HG03025 (cell line): ENCODE measurements around the gene DYRK1A.

ENCODE experiments used
- ATAC-seq: cut with Tn5 transposase; IDR thresholded peaks from one replicate; pipeline ENCODE4 v1.9.1; 2021; ENCODE audit warnings: mild to moderate bottlenecking, moderate library complexity; ENCODE audit not compliant: unreplicated experiment, low FRiP score

Gene DYRK1A

DNA sequence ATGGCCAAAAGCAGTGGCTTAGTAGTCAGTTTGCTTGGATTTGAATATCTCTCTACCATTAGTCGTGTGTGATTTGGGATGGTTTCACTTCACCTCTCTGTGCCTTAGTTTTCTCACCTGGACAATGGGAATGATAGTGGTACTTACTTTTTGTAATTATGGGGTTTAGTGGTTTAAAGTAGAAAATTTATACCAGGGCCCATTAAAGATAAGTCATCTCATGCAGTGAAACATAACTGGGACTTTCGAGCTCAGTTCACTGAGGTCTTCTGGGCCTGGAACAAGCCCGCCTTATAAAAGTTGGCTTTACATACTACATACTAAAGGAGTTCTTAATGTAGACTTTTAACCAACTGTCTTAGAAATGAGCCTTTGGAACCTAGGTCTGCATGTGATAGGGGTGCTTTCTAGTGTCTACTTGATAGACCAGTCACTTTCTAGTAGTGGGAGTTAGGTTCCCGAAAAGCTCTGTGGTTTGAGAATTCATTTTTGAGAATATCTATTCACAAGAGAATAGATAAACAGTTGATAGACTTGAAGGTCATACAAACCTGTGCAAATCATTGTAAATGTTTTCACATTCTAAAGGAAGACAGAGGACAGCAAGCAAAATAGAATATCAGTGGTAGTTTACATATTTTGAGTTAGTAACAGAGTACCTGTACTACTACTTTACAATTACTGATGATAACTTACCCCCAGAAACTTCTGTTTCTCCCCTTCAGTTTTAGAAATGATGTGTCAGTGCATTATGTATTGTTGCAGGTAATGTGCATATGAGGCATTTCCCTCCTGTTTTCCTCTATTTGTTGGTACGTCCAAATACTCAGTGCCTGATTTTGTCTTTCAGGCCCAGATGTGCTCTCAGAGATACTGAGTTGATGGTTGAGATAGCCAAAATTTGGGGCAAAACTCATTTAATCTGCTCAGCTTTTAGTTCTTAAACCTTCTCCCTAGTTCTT, 48.0 kb downstream of the DYRK1A start:
- ATAC-seq = no peak

DNA sequence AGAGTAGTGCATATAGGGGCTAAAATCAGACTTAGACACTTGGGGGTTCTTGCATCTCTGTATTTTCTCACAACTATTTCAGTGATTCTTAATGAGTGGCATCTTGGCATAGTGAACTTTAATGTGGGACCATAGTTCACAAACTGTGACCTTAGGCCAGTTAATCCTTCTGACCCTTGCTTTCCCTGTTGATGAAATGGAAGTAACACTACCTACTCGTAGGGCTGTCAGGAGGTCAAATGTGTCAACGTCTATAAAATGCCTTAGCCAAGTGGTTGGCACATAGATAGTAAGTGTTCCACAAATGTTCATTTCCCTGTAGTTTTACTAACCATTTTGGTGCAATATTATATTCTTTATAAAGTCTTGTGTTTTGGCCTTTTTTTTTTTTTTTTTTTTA, 49.4 kb downstream of the DYRK1A start:
- no peak for ATAC-seq

DNA sequence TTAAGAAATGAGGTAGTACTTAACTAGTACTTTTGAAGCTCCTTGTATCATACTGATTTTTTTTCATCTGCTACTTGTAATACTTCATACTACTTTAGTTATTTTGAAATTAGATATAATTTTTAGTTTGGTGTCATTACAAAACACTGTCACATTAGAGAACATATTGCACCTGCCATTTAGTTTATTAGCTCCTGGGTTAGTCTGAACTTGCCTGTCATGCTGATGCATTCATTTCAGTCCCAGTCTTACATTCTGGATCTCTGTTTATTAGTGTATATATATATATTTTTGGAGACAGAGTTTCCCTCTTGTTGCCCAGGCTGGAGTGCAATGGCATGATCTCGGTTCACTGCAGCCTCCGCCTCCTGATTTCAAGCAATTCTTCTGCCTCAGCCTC, 50.3 kb downstream of the DYRK1A start:
- ATAC-seq = no peak

DNA sequence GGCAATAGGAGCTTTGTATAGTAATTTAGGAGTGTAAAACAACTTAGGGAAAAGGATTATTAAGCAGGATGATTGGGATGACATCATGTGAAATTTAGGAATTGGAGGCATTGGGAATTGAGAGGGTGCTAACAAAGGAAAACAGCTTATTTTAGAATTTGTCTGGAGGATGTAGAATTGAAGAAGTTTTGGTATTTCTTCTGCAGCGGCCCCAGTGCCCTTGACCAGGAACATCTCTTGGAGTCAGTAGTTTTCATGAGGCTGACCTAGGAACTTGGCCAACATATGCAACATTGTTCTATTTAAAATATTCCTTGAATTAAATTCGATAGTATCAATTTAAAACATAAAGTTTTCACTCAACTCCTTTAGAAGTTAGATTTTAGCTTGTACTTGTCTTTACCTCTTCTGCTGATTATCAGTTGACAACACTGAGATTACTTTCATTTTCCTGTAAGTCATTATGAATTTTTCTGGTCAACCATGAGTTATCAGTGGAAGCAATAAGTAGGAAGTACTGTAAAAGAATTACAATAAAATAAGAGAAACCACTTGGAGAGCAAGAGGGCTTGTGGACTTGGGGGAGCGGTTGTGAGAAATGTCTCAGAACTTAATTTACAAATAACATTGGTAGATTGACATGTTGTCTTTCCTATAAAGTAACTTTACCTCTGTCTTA, 52.8 kb downstream of the DYRK1A start:
- no peak for ATAC-seq

DNA sequence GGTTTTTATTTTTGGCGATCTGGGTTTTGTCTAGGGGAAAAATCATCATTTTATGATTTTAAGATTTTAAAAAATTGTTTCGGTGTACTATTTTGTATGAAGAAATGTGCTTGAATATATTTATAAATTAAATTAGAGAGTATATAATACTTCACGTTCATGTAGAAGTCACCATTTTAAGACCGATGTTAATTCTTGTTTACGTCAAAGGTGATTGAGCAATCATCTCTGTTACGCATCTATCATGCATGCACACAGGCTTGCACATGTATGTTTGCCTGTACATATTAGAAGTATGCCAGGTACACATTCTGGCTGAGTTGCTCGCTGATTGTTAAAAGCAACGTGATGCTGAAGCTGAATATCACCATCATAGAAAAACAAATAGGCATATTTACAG, 54.7 kb downstream of the DYRK1A start:
- ATAC-seq = no peak

DNA sequence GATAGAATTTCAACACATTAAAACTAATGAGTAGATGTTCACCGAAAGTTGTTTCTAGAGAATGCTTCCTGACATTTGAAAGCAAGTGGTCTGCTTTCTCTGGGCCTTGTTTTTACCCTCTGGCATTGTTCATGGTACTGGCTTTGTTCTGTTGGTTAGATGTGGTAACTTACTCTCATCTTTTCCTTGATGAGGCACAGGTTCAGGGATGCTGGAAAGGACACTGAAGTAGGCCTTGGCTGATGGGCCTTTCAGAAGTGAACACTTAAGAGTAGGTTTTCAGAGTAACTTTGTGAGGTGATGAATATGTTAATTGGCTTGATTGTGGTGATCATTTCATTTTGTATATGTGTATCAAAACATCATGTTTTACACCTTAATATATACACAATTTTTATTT, 55.8 kb downstream of the DYRK1A start:
- ATAC-seq = no peak

DNA sequence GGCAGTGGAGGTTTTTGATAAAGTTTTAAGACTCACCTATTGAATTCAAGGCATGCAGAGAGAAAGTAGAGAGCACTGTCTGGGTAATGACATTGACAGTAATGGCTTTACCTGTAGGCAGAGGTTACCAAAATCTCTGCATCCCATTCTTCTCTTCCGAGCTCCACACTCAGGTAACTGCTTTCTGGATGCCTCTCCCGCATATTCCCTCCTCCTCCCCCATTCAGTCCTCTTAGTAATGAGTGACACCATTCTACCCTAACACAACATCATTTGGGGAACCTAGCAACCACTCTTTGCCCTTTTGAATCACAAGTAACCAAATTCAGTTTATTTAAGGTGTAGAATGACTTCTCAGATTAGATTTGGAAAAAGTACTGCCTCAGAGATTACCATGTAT, 56.5 kb downstream of the DYRK1A start:
- no peak for ATAC-seq

DNA sequence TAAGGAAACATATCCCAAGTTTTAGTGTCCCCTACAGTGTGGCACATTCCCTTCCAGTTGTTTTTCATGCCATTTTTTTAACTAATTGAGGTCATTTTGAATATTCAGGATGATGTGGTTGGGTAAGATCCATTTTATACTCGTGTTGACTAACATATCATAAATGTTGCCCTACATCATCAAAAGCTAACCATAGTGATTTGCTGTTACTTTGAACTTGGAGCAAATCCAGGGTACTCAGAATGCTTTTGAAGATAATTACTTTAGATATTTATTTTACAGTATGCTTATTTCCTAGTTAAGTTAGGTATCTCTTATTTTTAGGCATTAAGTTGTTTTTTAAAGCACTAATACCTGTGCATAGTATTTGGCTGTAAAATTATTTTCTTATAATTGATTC, 57.8 kb downstream of the DYRK1A start:
- no peak for ATAC-seq

DNA sequence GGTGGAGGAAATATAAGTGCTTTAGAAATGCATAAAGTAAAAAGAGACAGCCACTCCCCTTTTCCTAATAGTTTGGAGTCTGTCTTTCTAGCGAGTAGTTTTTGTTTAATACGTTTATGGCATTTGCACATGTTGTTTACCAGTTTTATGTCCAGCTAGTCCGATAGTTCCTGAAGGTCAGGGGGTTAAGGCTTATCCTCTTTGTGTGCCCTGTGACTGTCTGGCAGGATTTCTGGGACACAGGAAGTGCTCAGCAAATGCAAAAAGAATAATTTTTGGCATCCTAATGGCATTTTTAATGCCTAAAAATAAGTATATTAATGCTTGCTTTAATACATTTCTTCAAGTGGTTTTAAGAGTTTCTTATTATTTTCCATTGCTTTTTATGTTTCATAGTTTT, 58.4 kb downstream of the DYRK1A start:
- no peak for ATAC-seq

DNA sequence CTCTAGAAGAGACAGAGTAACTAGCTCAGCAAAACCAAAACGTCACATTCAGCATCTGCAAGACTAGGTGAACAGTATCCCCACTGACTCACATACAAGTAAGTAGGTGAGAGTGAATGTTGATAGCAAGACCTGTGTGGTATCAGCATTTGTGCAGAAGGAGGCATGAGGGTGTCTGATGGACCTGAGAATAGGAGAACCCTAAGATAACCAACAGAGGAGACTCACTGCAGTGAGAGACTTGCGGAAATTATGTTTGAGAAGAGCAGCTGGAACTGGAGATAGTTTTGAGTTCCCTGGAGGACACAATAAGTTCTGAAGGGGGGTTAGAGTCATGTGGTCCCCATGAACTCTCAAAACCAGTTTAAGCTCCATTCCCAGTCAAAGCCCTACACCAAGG, 59.1 kb downstream of the DYRK1A start:
- no peak for ATAC-seq

DNA sequence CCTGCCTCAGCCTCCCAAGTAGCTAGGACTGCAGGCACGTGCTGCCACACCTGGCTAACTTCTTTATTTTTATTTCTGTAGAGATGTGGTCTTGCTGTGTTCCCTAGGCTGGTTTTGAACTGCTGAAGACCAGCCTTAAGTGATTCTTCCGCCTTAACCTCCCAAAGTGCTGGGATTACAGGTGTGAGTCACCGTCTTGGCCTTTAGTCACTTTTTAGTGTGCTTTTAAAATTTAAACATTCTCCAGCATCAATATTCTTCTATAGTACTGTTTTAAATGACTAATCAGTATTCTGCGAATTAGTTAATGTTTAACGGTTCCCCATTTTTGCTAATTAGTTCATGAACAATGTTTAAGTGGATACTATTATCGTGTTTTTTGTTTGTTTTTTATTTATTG, 60.6 kb downstream of the DYRK1A start:
- ATAC-seq = no peak

DNA sequence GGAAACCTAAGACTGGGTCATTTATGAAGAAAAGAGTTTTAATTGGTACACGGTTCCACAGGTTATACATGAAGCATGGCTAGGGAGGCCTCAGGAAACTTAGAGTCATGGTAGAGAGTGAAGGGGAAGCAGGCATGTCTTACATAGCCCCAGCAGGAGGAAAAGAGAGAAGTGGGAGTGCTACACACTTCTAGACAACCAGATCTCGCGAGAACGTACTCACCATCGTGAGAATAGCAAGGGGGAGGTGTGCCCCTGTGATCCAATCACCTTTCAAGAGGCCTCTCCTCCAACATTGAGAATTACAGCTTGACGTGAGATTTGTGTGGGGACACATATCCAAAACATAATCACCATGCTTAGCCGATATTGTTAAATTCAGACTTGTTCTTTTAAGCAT, 62.8 kb downstream of the DYRK1A start:
- no peak for ATAC-seq

DNA sequence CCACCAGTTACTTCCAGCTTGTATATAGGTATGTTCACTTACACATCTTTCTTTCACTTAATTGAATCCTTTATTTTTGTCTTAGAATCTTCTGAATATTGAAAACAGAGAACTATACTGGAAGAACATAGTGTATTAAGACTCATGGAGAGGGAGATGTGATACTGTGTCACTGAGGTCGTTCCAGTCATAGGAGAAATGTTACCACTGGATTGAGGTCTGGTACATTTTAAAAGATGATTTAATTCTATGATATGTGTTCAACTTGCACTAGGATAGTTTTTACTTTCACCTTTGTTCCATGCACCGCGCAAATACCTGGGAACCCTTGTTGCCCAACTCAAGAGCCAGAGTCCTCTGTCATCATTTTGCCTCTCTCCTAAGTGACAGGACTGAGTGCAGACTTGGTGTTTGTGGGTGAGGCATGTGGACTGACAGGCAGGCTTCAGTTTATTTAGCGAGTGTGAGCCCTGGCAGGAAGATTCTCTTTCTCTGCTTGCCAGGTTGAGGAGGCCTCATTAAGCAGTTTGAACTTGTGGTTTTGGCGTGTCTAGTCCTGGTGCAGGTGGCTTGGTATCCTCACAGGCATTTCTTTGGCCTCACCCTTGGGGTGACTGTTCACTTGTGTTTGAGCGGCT, 63.7 kb downstream of the DYRK1A start:
- ATAC-seq = no peak

DNA sequence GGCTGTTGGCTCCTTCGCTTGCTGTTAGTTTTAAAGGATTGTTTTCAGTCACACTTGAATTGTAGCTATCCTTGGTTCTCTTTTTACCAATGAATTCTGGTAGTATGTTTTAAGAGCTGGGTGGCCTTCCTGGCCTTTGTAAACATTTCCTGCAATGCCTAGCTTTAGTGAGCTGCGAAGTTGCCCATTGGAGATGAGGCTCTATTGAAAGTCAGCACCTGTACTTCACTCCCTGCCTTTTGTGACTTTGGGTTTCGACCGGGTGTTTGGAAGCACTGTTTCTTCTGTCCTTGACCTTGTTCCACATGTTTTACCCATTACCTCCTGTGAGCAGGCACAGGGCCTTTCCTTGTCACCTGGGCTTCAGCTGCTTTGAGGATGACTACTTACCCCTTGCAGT, 64.7 kb downstream of the DYRK1A start:
- no peak for ATAC-seq

DNA sequence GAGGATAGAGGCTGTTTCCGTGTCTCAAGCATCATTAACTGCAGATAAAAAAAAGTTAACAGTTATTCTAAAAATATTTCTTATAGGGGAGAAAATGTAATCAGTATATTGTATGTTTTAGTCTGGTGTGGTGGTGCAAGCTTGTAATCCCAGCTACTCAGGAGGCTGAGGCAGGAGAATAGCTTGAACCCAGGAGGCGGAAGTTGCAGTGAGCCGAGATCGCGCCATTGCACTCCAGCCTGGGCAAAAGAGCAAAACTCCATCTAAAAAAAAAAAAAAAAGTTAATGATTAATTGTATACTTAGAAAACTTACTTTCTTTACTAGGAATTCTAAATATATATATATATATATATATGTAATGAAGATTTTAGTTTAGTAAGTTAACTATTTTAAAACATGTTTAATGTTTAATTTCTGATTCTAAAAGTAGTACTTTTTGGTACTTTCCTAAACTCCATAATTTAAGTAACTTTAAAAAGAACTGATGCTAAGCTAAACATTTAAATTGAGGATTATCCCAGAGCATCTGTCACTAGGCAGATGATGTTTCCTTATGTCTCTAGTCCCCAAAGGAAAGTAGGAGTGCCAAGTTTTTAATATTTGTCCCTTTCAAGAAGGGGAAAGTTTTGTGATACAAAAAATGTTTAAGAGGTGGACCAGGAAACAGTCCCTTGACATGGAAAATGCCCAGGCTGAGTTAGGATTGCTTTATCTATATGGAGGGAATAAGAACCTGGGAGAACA, 66.3 kb downstream of the DYRK1A start:
- ATAC-seq = no peak

DNA sequence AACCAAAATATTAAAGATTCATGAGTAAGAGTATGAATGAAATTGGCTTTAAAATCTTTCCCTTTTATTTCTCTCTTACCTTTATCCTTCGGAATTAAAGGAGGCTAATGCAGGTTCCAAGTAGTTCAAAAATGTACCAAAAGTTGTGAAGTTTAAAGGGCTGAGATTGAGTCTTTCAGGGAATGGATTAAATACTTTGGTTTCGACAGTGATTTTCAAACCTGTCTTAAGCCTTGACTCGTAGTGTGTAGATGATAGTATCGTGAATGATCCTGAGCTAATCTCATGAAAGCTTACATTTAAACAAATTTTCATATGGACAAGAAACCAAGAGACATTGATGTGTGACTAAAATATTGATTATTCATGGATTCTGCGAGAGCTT, 66.9 kb downstream of the DYRK1A start:
- no peak for ATAC-seq

DNA sequence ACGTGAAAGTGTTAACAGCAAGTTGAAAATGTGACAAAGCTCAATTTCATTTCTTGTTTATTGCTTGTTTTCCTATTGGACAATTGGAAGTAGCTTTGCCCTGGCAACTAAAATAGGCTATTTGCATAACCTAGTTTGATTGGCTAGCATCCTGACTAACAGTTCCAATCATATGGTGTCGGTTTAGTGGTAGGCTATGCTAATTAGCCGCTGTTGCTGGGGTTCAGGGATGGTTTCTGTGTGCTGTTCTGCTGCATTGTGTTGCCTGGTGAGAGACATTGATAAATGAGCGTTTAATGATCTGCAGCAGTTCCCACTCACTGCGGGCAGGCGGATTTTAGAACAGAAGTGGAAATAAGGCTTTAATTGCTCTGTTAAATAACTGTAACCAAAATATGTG, 68.5 kb downstream of the DYRK1A start:
- no peak for ATAC-seq

DNA sequence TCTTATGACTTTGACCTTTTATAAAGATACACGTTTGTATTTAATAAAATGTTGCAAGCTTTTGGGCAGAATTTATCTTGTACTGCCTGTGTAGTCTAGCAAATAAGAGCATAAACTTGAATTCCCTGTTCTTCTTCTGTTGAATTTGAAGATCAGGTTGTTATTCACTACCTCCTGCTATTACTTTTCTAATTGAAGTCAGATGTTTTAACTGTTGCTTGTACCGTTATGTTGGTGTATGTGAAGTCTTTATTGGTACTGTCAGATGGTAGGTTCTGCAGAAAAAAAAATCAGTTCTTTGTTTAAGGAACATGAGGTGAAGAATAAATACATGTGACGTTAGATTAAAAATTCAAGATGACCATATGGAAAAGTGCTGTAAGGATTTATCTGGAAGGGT, 69.1 kb downstream of the DYRK1A start:
- ATAC-seq = no peak

DNA sequence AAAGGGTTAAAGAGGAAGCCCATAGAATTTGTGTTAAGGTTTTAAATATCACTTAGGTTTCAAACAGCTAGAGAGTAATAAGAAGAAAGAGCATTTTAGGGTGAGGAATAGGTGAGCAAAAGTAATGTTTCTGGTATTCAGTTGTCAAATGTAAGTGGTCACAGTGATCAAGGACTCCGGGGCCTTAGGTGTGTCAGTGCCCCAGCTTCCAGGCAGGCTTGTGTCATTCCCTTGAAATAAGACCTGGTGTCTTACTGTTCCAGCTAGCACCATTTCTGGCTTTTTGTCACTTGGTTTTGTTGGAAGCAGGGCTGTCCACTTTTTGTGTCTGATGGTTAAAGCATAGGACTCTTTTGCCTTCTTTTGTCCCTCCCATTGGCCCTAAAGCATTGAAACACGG, 69.6 kb downstream of the DYRK1A start:
- ATAC-seq = no peak

DNA sequence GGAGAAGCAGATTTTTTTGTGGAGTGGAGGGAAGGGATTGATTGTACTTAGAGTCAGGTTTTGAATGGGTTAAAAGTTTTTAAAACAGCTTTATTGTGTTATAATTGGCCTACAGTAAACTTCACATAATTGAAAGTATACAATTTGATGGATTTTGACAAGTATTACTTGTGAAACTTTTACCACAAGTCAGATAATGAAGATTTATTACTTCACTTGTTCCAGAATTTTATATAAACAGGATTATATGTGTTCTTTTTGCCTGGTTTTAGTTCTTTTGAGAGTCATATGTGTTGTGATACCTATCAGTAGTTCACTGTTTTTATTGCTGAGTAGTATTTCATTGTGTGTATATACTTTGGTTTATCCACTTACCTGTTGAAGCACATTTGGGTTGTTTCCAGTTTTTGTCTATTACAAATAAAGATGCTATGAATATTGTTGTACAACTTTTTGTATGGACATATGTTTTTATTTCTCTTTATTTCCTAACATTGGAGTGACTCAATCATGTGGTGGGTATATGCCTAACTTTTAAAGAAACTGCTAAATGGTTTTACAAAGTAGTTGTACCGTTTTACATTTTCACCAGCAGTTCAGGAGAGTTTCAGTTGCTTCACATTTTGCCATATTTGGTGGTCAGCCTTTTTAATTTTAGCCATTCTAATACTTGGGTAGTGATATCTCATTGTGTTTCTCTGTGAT, 71.0 kb downstream of the DYRK1A start:
- ATAC-seq = no peak
